ENCODE measurements around the gene CFAP61.

The CFAP61 gene

GRCh38 chr20:20034486-20034885 is 17.8 kb upstream of the CFAP61 start:
- no peak for DNase-seq

GRCh38 chr20:20036756-20037155 is 15.6 kb upstream of the CFAP61 start:
- DNase-seq: no peak

GRCh38 chr20:20037960-20038359 is 14.4 kb upstream of the CFAP61 start:
- DNase-seq: no peak

- DNase-seq: no peak
Measured at GRCh38 chr20:20038586-20038985, 13.7 kb upstream of the CFAP61 start.

- DNase-seq: no peak
Measured at GRCh38 chr20:20039752-20040387, 12.5 kb upstream of the CFAP61 start.

GRCh38 chr20:20051767-20052073 is 612 bp upstream of the CFAP61 start:
- DNase-seq: no peak

- no peak for DNase-seq
Measured at GRCh38 chr20:20060234-20060998, 8.1 kb downstream of the CFAP61 start.

GRCh38 chr20:20063941-20064702 is 11.8 kb downstream of the CFAP61 start:
- no peak for DNase-seq

- DNase-seq: no peak
Measured at GRCh38 chr20:20065361-20065760, 13.0 kb downstream of the CFAP61 start.

GRCh38 chr20:20070871-20071726 is 18.8 kb downstream of the CFAP61 start:
- DNase-seq: no peak

- no peak for DNase-seq
Measured at GRCh38 chr20:20073801-20074371, 21.6 kb downstream of the CFAP61 start.

GRCh38 chr20:20075032-20075431 is 22.7 kb downstream of the CFAP61 start:
- DNase-seq: no peak

- no peak for DNase-seq
Measured at GRCh38 chr20:20076297-20077065, 24.1 kb downstream of the CFAP61 start.

GRCh38 chr20:20078041-20078440 is 25.7 kb downstream of the CFAP61 start:
- no peak for DNase-seq

- no peak for DNase-seq
Measured at GRCh38 chr20:20079102-20079784, 26.9 kb downstream of the CFAP61 start.

GRCh38 chr20:20083807-20084206 is 31.5 kb downstream of the CFAP61 start:
- no peak for DNase-seq

- DNase-seq: no peak
Measured at GRCh38 chr20:20084296-20084752, 32.0 kb downstream of the CFAP61 start.

GRCh38 chr20:20085071-20085470 is 32.7 kb downstream of the CFAP61 start:
- no peak for DNase-seq

- no peak for DNase-seq
Measured at GRCh38 chr20:20085812-20086211, 33.5 kb downstream of the CFAP61 start.

GRCh38 chr20:20089018-20089417 is 36.7 kb downstream of the CFAP61 start:
- no peak for DNase-seq

- no peak for DNase-seq
Measured at GRCh38 chr20:20089939-20090338, 37.6 kb downstream of the CFAP61 start.

Measured in activated CD4-positive, alpha-beta T cell treated with anti-CD3 and anti-CD28 coated beads for 48 hours (primary cell).